8988T (cell line): ENCODE results near the gene KIAA0408.

Experiments used
- DNase-seq: peaks from one replicate; pipeline ENCODE4 v3.0.0; 2011

The KIAA0408 gene

GRCh38 chr6:127459231-127459641 lies at the start of gene KIAA0408:
KIAA0408 (minus strand) TSS chr6:127459389; CDS start chr6:127453981, 5,408 bp downstream.
- DNase-seq: no peak

GRCh38 chr6:127506894-127507293 lies 47.7 kb upstream of the KIAA0408 start:
- DNase-seq: no peak

GRCh38 chr6:127503022-127503421 lies 43.8 kb upstream of the KIAA0408 start:
- DNase-seq: no peak

GRCh38 chr6:127497410-127497809 lies 38.2 kb upstream of the KIAA0408 start:
- no peak for DNase-seq

- no peak for DNase-seq
These were observed 37.3 kb upstream of the KIAA0408 start for GRCh38 chr6:127496471-127496870.

- no peak for DNase-seq
These were observed 35.1 kb upstream of the KIAA0408 start for GRCh38 chr6:127494240-127494767.

- DNase-seq: no peak
These were observed 30.1 kb upstream of the KIAA0408 start for GRCh38 chr6:127489248-127489647.

- no peak for DNase-seq
These were observed 27.7 kb upstream of the KIAA0408 start for GRCh38 chr6:127486934-127487333.

- DNase-seq: no peak
These were observed 25.1 kb upstream of the KIAA0408 start for GRCh38 chr6:127484212-127484863.

- DNase-seq: no peak
These were observed 24.3 kb upstream of the KIAA0408 start for GRCh38 chr6:127483399-127484055.

GRCh38 chr6:127482325-127482724 lies 23.1 kb upstream of the KIAA0408 start:
- no peak for DNase-seq

GRCh38 chr6:127481628-127482027 lies 22.4 kb upstream of the KIAA0408 start:
- DNase-seq: no peak

GRCh38 chr6:127481111-127481510 lies 21.9 kb upstream of the KIAA0408 start:
- DNase-seq: no peak

- DNase-seq: no peak
These were observed 18.5 kb upstream of the KIAA0408 start for GRCh38 chr6:127477658-127478057.

- no peak for DNase-seq
These were observed 16.6 kb upstream of the KIAA0408 start for GRCh38 chr6:127475823-127476176.

GRCh38 chr6:127475135-127475822 lies 16.1 kb upstream of the KIAA0408 start:
- DNase-seq: no peak

- no peak for DNase-seq
These were observed 12.4 kb upstream of the KIAA0408 start for GRCh38 chr6:127471379-127472255.

GRCh38 chr6:127468936-127469335 lies 9.7 kb upstream of the KIAA0408 start:
- DNase-seq: no peak

GRCh38 chr6:127466416-127466815 lies 7.2 kb upstream of the KIAA0408 start:
- DNase-seq: no peak

- DNase-seq: peak; percentile 31
These were observed 5.8 kb upstream of the KIAA0408 start for GRCh38 chr6:127464881-127465459.

- DNase-seq: no peak
These were observed 5.1 kb upstream of the KIAA0408 start for GRCh38 chr6:127464161-127464880.

GRCh38 chr6:127463056-127463455 lies 3.9 kb upstream of the KIAA0408 start:
- DNase-seq: no peak
